GM12878 (cell line): ENCODE results near the gene AIP. TPM values are rescaled to one million over a fixed set of nuclear protein-coding genes. Genes with fewer than 3 reads are reported as not detected.

ENCODE experiments used
- CBX5 ChIP-seq: sonication (generic); IDR thresholded peaks from 2 replicates; pipeline ENCODE4 v1.6.1; 2016; ENCODE audit warnings: low read depth, moderate library complexity, mild to moderate bottlenecking, inconsistent platforms
- IKZF1 ChIP-seq: fragments of 450-650 bp; conservative IDR thresholded peaks from 2 replicates; pipeline ENCODE4 v1.6.1; 2017; ENCODE audit warnings: antibody characterized with exemption, mild to moderate bottlenecking
- RELA ChIP-seq: fragments of 450-650 bp; IDR thresholded peaks from 2 replicates; pipeline ENCODE4 v1.8.0; 2014; ENCODE audit warnings: borderline replicate concordance; ENCODE audit not compliant: partially characterized antibody
- SMARCA5 ChIP-seq: fragments of 450-650 bp; IDR thresholded peaks from 2 replicates; pipeline ENCODE4 v1.6.1; 2017; ENCODE audit warnings: mild to moderate bottlenecking
- ZBTB33 ChIP-seq: fragments of 450-650 bp; IDR thresholded peaks from 2 replicates; pipeline ENCODE4 v1.6.1; 2017; ENCODE audit warnings: mild to moderate bottlenecking
- ZSCAN29 ChIP-seq: fragments of 450-650 bp; IDR thresholded peaks from 2 replicates; pipeline ENCODE4 v1.6.1; 2017; ENCODE audit warnings: mild to moderate bottlenecking, moderate library complexity
- polyA plus RNA-seq, 11 experiments: library from polyadenylated mRNA; depleted of rRNA in 4 of 11; unstranded in 6 of 11; stranded (reverse) in 5 of 11; fragments of >200 nt; fragmentation: Nextera tagmentation in 4 of 11; fragmentation: Illumina TruSeq in 1 of 11; extraction: Ambion mirVana in 4 of 11; extraction: Trizol in 1 of 11; gene quantifications; 1 replicate in 1 of 11; 2 replicates in 10 of 11; pipeline versions ENCODE4 v1.2.1 to v1.2.3, GENCODE V29; 2011 to 2016; ENCODE audit warnings: inconsistent platforms in 2 of 11, missing spikeins in 2 of 11, low read depth in 1 of 11
- total RNA-seq, 4 experiments: library from RNA; depleted of rRNA in 3 of 4; stranded (reverse); fragments of >200 nt in 3 of 4; fragmentation: Illumina TruSeq in 1 of 4; extraction: Trizol in 1 of 4; gene quantifications; 2 replicates each; pipeline versions ENCODE4 v1.2.1 to v1.2.3, GENCODE V29; 2013 to 2021
- TF ChIP-seq, protein P1 (sequence below): fragments of 150-350 bp; IDR thresholded peaks from 2 replicates; pipeline ENCODE4 v1.6.1; 2014; ENCODE audit warnings: mild to moderate bottlenecking, low read depth, low read length
- TF ChIP-seq, protein P2 (sequence below): fragments of 450-650 bp; formaldehyde crosslinking; IDR thresholded peaks from 2 replicates; pipeline ENCODE4 v1.4.0; 2020; ENCODE audit warnings: mild to moderate bottlenecking, moderate library complexity

Gene AIP
- total and polyA plus RNA-seq, 10 of the 15 experiments (the other 5 are each of a cell fraction or from before 2014, with no cell fraction given) = 12.6 to 164 (median 104) TPM

DNA sequence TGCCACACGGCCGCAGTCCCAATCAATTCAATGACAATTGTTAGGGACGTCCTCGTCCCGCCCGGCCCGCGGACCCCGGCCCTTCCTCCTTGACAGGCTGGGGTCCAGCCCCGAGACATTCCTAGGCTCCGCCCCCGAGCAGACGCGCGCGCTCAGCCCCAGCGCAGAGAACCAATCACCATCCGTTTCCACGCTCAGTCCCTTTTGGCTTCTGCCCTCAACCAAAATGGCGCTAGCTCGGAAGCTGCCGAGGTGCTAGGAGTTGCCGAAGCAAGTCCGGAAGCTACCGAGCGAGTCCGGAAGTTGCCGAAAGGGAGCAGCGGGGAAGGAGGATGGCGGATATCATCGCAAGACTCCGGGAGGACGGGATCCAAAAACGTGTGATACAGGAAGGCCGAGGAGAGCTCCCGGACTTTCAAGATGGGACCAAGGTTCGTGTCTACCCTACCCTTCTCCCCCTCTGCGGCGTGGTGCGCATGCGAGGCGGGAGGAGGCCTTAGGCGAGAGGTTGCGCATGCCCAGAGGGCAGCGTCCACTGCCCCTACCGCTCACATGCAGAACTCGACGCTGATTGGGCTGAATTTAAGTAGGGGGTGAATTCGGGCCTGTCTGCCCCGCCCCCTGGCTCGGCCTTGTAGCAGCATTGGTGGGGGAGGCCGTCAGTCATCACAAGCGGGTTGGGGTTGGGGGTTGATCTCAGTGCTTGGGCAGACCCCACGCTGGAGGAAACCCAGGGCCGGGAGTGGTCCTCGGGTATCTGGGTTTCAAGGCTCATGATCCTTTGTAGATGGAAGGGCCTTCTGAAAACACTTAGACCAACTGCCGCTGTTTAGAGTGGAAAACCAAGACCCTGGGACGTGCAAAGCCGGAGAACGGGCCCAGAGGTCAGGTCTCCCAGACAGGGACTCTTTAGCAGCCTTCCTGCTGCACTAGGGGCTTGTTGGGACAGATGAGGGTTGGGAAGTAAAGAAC, at the start of gene AIP (continued):
- TF ChIP-seq, protein P1, sequence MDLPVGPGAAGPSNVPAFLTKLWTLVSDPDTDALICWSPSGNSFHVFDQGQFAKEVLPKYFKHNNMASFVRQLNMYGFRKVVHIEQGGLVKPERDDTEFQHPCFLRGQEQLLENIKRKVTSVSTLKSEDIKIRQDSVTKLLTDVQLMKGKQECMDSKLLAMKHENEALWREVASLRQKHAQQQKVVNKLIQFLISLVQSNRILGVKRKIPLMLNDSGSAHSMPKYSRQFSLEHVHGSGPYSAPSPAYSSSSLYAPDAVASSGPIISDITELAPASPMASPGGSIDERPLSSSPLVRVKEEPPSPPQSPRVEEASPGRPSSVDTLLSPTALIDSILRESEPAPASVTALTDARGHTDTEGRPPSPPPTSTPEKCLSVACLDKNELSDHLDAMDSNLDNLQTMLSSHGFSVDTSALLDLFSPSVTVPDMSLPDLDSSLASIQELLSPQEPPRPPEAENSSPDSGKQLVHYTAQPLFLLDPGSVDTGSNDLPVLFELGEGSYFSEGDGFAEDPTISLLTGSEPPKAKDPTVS = no peak
- TF ChIP-seq SMARCA5 (peak; percentile 60; the same call in 1 of the 2 replicates), ZBTB33 (no peak), IKZF1 (peak; percentile 95), CBX5 (no peak), ZSCAN29 (no peak), RELA (peak; percentile 28)
- TF ChIP-seq, protein P2, sequence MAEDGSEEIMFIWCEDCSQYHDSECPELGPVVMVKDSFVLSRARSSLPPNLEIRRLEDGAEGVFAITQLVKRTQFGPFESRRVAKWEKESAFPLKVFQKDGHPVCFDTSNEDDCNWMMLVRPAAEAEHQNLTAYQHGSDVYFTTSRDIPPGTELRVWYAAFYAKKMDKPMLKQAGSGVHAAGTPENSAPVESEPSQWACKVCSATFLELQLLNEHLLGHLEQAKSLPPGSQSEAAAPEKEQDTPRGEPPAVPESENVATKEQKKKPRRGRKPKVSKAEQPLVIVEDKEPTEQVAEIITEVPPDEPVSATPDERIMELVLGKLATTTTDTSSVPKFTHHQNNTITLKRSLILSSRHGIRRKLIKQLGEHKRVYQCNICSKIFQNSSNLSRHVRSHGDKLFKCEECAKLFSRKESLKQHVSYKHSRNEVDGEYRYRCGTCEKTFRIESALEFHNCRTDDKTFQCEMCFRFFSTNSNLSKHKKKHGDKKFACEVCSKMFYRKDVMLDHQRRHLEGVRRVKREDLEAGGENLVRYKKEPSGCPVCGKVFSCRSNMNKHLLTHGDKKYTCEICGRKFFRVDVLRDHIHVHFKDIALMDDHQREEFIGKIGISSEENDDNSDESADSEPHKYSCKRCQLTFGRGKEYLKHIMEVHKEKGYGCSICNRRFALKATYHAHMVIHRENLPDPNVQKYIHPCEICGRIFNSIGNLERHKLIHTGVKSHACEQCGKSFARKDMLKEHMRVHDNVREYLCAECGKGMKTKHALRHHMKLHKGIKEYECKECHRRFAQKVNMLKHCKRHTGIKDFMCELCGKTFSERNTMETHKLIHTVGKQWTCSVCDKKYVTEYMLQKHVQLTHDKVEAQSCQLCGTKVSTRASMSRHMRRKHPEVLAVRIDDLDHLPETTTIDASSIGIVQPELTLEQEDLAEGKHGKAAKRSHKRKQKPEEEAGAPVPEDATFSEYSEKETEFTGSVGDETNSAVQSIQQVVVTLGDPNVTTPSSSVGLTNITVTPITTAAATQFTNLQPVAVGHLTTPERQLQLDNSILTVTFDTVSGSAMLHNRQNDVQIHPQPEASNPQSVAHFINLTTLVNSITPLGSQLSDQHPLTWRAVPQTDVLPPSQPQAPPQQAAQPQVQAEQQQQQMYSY = no peak
